ENCODE results near the gene NPC1. TPM values are rescaled to one million over a fixed set of nuclear protein-coding genes. Genes with fewer than 3 reads are reported as not detected.
A peak's percentile ranks its signal among the peaks of the same experiment; 100 is the strongest.

Gene NPC1
- total and polyA plus RNA-seq, 2 of the 8 experiments (the other 6 are each of a cell fraction or from before 2014, with no cell fraction given), result 34.1 to 39.5 TPM

DNA sequence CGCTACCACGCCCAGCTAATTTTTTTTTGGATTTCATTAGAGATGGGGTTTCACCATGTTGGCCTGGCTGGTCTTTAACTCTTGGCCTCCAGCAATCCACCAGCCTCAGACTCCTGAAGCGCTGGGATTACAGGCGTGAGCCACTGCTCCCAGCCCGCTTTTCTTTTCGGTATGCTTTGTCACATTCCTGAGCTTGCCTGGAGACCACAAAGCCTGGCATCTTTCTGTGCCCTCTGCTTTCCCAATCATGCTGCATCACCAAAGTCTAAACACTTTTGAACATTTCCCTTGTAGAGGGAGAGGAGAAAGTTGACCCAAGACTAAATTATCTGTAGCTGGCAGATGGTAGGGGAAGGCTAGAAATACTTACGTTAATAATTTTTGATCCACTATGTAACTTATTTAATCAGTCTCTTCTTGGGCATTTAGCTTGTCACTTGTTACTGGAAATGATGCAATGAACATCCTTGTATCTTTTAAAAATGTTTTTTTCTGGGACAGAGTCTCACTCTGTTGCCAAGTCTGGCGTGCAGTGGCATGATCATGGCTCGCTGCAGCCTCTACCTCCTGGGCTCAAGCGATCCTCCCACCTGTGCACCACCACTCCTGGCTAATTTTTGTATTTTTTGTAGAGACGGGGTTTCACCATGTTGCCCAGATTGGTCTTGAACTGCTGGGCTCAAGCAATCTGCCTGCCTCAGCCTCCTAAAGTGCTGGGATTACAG, 2.7 kb upstream of the NPC1 start (continued):
- TF ChIP-seq, protein P1, sequence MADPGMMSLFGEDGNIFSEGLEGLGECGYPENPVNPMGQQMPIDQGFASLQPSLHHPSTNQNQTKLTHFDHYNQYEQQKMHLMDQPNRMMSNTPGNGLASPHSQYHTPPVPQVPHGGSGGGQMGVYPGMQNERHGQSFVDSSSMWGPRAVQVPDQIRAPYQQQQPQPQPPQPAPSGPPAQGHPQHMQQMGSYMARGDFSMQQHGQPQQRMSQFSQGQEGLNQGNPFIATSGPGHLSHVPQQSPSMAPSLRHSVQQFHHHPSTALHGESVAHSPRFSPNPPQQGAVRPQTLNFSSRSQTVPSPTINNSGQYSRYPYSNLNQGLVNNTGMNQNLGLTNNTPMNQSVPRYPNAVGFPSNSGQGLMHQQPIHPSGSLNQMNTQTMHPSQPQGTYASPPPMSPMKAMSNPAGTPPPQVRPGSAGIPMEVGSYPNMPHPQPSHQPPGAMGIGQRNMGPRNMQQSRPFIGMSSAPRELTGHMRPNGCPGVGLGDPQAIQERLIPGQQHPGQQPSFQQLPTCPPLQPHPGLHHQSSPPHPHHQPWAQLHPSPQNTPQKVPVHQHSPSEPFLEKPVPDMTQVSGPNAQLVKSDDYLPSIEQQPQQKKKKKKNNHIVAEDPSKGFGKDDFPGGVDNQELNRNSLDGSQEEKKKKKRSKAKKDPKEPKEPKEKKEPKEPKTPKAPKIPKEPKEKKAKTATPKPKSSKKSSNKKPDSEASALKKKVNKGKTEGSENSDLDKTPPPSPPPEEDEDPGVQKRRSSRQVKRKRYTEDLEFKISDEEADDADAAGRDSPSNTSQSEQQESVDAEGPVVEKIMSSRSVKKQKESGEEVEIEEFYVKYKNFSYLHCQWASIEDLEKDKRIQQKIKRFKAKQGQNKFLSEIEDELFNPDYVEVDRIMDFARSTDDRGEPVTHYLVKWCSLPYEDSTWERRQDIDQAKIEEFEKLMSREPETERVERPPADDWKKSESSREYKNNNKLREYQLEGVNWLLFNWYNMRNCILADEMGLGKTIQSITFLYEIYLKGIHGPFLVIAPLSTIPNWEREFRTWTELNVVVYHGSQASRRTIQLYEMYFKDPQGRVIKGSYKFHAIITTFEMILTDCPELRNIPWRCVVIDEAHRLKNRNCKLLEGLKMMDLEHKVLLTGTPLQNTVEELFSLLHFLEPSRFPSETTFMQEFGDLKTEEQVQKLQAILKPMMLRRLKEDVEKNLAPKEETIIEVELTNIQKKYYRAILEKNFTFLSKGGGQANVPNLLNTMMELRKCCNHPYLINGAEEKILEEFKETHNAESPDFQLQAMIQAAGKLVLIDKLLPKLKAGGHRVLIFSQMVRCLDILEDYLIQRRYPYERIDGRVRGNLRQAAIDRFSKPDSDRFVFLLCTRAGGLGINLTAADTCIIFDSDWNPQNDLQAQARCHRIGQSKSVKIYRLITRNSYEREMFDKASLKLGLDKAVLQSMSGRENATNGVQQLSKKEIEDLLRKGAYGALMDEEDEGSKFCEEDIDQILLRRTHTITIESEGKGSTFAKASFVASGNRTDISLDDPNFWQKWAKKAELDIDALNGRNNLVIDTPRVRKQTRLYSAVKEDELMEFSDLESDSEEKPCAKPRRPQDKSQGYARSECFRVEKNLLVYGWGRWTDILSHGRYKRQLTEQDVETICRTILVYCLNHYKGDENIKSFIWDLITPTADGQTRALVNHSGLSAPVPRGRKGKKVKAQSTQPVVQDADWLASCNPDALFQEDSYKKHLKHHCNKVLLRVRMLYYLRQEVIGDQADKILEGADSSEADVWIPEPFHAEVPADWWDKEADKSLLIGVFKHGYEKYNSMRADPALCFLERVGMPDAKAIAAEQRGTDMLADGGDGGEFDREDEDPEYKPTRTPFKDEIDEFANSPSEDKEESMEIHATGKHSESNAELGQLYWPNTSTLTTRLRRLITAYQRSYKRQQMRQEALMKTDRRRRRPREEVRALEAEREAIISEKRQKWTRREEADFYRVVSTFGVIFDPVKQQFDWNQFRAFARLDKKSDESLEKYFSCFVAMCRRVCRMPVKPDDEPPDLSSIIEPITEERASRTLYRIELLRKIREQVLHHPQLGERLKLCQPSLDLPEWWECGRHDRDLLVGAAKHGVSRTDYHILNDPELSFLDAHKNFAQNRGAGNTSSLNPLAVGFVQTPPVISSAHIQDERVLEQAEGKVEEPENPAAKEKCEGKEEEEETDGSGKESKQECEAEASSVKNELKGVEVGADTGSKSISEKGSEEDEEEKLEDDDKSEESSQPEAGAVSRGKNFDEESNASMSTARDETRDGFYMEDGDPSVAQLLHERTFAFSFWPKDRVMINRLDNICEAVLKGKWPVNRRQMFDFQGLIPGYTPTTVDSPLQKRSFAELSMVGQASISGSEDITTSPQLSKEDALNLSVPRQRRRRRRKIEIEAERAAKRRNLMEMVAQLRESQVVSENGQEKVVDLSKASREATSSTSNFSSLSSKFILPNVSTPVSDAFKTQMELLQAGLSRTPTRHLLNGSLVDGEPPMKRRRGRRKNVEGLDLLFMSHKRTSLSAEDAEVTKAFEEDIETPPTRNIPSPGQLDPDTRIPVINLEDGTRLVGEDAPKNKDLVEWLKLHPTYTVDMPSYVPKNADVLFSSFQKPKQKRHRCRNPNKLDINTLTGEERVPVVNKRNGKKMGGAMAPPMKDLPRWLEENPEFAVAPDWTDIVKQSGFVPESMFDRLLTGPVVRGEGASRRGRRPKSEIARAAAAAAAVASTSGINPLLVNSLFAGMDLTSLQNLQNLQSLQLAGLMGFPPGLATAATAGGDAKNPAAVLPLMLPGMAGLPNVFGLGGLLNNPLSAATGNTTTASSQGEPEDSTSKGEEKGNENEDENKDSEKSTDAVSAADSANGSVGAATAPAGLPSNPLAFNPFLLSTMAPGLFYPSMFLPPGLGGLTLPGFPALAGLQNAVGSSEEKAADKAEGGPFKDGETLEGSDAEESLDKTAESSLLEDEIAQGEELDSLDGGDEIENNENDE (IDR thresholded peaks at IDR 0.05; ENCODE audit: insufficient replicate concordance, low read length), result no peak
- no peak for TF ChIP-seq RNF2 (IDR thresholded peaks at IDR 0.05; ENCODE audit: borderline replicate concordance, low read depth, low read length, missing control alignments, poor library complexity, severe bottlenecking)
- 0 out of 2 replicates have a peak, but pooled peaks have one; percentile 38 for TF ChIP-seq TEAD4 (IDR thresholded peaks at IDR 0.05; ENCODE audit: low read depth, low read length)

Data from H1 (cell line).